HFF-Myc (cell line): ENCODE measurements around the gene KLF2.

Experiments used
- DNase-seq: peaks from one replicate; pipeline ENCODE4 v3.0.0-alpha.2; 2011; ENCODE audit warnings: low read depth; ENCODE audit errors: extremely low read depth
- H3K4me3 ChIP-seq: replicated peaks from 2 replicates; pipeline ENCODE4 v1.5.1; 2011; ENCODE audit warnings: low read depth, mild to moderate bottlenecking, control low read depth, low read length
- TF ChIP-seq, protein P1 (sequence below): IDR thresholded peaks from 2 replicates; pipeline ENCODE4 v1.5.1; 2012; ENCODE audit warnings: mild to moderate bottlenecking, low read depth, low read length, control low read depth; ENCODE audit errors: missing control alignments

The KLF2 gene

DNA sequence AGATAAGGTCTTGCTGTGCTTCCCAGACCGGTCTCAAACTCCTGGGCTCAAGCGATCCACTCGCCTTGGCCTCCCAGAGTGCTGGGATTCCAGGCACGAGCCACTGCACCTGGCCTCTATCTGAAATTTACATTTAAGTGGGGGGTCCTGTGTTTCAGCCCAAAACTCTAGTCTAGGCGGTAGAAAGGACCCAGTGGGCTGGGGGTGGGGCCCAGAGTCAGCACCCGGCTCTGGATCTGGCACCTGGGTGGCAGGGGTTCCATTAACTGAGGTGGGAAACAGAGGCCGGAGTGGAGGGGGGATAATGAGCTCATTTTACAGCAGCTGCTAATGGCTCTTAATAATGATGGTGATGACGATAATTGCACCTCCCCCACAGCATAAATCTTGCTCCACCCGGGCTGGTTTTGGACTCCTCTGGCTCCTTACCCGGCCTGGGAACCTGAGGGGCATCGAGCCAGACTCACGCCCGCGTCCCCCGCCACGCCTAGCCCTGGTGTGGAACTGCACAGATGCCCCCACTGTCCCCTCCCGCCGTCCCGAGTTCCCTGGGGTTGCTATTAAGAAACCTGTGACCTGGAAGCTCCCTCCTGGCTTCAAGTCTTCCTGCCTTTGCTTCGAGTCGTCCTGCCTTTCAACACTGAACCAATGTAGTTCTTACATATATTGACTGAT, 17.8 kb upstream of the KLF2 start:
- TF ChIP-seq, protein P1, sequence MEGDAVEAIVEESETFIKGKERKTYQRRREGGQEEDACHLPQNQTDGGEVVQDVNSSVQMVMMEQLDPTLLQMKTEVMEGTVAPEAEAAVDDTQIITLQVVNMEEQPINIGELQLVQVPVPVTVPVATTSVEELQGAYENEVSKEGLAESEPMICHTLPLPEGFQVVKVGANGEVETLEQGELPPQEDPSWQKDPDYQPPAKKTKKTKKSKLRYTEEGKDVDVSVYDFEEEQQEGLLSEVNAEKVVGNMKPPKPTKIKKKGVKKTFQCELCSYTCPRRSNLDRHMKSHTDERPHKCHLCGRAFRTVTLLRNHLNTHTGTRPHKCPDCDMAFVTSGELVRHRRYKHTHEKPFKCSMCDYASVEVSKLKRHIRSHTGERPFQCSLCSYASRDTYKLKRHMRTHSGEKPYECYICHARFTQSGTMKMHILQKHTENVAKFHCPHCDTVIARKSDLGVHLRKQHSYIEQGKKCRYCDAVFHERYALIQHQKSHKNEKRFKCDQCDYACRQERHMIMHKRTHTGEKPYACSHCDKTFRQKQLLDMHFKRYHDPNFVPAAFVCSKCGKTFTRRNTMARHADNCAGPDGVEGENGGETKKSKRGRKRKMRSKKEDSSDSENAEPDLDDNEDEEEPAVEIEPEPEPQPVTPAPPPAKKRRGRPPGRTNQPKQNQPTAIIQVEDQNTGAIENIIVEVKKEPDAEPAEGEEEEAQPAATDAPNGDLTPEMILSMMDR: no peak
- DNase-seq: no peak
- no peak overlapping the region for H3K4me3 ChIP-seq

DNA sequence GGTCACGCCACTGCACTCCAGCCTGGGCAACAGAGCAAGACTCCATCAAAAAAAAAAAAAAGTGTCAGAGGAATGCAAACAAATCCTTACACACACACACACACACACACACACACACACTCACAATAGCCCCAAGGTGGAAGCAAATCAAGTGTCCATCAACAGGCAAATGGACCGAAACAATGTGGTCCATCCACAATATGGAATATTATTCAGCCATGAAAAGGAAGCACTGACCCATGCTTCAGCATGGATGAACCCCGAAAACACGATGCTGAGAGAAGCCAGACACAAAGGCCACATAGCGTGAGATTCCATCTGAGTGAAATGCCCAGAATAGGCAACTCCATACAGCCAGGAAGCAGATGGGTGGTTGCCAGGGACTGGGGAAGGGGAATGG, 16.5 kb upstream of the KLF2 start:
- DNase-seq: no peak
- TF ChIP-seq, protein P1: no peak
- no peak overlapping the region for H3K4me3 ChIP-seq

DNA sequence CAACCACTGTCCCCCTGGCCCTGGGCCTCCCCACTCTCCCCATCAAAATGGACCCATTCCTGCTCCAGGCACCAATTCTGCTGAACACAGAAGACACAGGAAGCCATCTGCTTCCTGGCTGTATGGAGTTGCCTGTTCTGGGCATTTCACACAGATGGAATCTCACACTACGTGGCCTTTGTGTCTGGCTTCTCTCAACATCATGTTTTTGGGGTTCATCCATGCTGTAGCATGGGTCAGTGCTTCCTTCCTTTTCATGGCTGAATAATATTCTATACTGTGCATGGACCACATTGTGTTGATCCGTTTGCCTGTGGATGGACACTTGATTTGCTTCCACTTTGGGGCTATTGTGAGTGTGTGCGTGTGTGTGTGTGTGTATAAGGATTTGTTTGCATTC, 15.0 kb upstream of the KLF2 start:
- TF ChIP-seq, protein P1: no peak
- no peak for DNase-seq
- no peak overlapping the region for H3K4me3 ChIP-seq

DNA sequence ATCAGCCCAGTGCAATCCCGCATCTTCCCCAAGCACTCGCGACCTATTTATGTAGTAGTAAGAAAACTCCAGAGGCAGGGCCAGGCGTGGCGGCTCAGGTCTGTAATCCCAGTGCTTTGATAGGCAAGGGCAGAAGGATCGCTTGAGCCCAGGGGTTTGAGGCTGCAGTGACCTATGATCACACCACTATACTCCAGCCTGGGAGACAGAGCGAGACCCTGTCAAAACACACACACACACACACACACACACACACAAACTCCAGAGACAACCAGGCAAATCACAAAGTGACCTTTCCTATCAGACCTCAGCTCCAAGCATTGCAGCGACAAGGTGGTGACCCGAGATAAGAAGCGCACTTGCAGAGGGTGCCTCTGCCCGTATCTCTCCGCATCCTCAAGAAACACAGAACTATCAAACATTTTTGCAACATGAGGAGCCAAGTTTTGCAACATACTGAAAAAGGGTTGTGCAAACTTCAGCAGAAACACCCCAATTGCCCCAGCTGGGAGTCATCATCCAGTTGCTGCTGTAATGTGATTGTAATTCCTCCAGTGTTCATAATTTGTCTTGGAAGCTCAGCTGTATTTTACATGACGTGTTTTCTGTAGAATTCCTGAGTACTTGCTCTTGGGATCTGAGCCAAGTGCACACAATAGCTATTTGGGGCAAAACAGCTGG, 8.7 kb upstream of the KLF2 start:
- DNase-seq: peak; percentile 56
- TF ChIP-seq, protein P1: no peak
- H3K4me3 ChIP-seq: no peak overlapping the region

- no peak for DNase-seq
- no peak overlapping the region for H3K4me3 ChIP-seq
Measured at GRCh38 chr19:16316506-16316882, 8.1 kb upstream of the KLF2 start.

DNA sequence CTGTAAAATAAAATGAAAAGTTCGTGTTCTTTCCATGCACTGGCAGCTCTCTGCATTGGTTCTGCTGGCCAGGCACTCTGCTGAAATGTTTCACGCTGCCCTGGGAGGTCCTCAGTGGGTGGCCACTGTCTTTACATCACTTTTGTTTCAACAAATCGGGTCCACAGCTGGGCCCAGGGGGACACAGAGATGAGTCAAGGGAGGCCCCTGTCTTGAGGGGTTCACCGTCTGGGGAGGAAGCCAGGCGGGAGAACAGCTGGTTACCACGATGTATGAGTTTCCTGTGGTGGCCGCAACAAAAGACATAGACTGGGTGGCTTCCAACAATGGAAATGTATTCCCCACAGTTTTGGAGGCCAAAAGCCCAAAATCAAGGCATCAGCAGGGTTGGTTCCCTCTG, 5.1 kb upstream of the KLF2 start:
- no peak overlapping the region for H3K4me3 ChIP-seq
- TF ChIP-seq, protein P1: no peak
- no peak for DNase-seq

More at GRCh38 chr19:16316506-16316882, 8.1 kb upstream of the KLF2 start:
- TF ChIP-seq, protein P1: no peak
